ENCODE data around the gene SLC35G6.

Gene SLC35G6

DNA sequence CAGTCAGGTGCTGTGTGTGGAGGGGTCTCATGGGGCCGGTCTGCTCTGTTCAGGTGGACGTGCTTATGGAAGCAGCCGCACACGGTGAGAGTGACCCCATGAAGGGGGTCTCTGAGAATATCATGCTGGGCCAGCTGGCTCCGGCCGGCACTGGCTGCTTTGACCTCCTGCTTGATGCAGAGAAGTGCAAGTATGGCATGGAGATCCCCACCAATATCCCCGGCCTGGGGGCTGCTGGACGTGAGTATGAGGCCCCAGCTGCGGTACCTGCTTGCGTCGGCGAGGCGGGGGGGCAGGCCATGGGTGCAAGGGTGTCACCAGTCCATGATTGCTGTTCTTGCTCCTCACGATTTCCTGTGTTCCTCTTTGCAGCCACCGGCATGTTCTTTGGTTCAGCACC lies 30.9 kb downstream of the SLC35G6 start:
- H3K36me3 ChIP-seq (ENCODE audit: insufficient read depth, low read length) = peaks cover 76% of the 10 kb centered on the region
- no peak overlapping the region for H3K9ac ChIP-seq (ENCODE audit: low read depth, low read length)
- no peaks in the 10 kb centered on the region for H3K9me3 ChIP-seq (ENCODE audit: insufficient read depth, low read length, severe bottlenecking)
- no peak for ATAC-seq (ENCODE audit: insufficient read depth, low read depth)
- TF ChIP-seq EZH2 (IDR thresholded peaks at IDR 0.05; ENCODE audit: borderline replicate concordance, low read depth, low read length, severe bottlenecking) = no peak
- TF ChIP-seq, protein P1, sequence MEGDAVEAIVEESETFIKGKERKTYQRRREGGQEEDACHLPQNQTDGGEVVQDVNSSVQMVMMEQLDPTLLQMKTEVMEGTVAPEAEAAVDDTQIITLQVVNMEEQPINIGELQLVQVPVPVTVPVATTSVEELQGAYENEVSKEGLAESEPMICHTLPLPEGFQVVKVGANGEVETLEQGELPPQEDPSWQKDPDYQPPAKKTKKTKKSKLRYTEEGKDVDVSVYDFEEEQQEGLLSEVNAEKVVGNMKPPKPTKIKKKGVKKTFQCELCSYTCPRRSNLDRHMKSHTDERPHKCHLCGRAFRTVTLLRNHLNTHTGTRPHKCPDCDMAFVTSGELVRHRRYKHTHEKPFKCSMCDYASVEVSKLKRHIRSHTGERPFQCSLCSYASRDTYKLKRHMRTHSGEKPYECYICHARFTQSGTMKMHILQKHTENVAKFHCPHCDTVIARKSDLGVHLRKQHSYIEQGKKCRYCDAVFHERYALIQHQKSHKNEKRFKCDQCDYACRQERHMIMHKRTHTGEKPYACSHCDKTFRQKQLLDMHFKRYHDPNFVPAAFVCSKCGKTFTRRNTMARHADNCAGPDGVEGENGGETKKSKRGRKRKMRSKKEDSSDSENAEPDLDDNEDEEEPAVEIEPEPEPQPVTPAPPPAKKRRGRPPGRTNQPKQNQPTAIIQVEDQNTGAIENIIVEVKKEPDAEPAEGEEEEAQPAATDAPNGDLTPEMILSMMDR (IDR thresholded peaks at IDR 0.05; ENCODE audit: borderline replicate concordance, extremely low read depth, low read length, poor library complexity, severe bottlenecking) = no peak
- no peaks in the 10 kb centered on the region for H3K4me1 ChIP-seq (ENCODE audit: insufficient read depth, low read length)
- no peaks in the 10 kb centered on the region for H3K79me2 ChIP-seq (ENCODE audit: insufficient read depth, low read length)
- H3K27ac ChIP-seq (ENCODE audit: low read length) = no peak overlapping the region
- H3K27me3 ChIP-seq (ENCODE audit: insufficient read depth, low read length, poor library complexity) = no peaks in the 10 kb centered on the region
- H3K4me2 ChIP-seq (ENCODE audit: insufficient read depth, low read length) = no peak overlapping the region
- no peak overlapping the region for H3K4me3 ChIP-seq (ENCODE audit: low read depth in 1 of 2, low read length in 2 of 2)
- no peak for DNase-seq
- no peak overlapping the region for H2AFZ ChIP-seq (ENCODE audit: low read depth, low read length)
- H4K20me1 ChIP-seq (ENCODE audit: insufficient read depth, low read length) = peaks cover 11% of the 10 kb centered on the region; the same call in 1 of the 2 replicates

DNA sequence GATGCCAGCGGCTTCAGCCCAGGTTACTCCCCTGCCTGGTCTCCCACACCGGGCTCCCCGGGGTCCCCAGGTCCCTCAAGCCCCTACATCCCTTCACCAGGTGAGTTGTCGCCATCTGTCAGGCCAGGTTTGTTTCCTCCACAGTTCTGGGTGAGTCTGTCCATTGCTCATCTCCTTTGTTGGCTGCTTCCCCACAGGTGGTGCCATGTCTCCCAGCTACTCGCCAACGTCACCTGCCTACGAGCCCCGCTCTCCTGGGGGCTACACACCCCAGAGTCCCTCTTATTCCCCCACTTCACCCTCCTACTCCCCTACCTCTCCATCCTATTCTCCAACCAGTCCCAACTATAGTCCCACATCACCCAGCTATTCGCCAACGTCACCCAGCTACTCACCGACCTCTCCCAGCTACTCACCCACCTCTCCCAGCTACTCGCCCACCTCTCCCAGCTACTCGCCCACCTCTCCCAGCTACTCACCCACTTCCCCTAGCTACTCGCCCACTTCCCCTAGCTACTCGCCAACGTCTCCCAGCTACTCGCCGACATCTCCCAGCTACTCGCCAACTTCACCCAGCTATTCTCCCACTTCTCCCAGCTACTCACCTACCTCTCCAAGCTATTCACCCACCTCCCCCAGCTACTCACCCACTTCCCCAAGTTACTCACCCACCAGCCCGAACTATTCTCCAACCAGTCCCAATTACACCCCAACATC lies 31.7 kb downstream of the SLC35G6 start:
- Histone ChIP-seq H2AFZ (ENCODE audit: low read depth, low read length) (no peak overlapping the region), H3K36me3 (ENCODE audit: insufficient read depth, low read length) (peaks cover 67% of the 10 kb centered on the region), H3K9me3 (ENCODE audit: insufficient read depth, low read length, severe bottlenecking) (no peaks in the 10 kb centered on the region), H3K79me2 (ENCODE audit: insufficient read depth, low read length) (no peaks in the 10 kb centered on the region), H4K20me1 (ENCODE audit: insufficient read depth, low read length) (peaks cover 11% of the 10 kb centered on the region; the same call in 1 of the 2 replicates), H3K27ac (ENCODE audit: low read length) (no peak overlapping the region), H3K9ac (ENCODE audit: low read depth, low read length) (no peak overlapping the region), H3K4me2 (ENCODE audit: insufficient read depth, low read length) (no peak overlapping the region), H3K4me1 (ENCODE audit: insufficient read depth, low read length) (no peaks in the 10 kb centered on the region), H3K27me3 (ENCODE audit: insufficient read depth, low read length, poor library complexity) (no peaks in the 10 kb centered on the region), H3K4me3 (ENCODE audit: low read depth in 1 of 2, low read length in 2 of 2) (no peak overlapping the region)
- DNase-seq = no peak
- no peak for ATAC-seq (ENCODE audit: insufficient read depth, low read depth)
- TF ChIP-seq, protein P1 (IDR thresholded peaks at IDR 0.05; ENCODE audit: borderline replicate concordance, extremely low read depth, low read length, poor library complexity, severe bottlenecking) = no peak
- no peak for TF ChIP-seq EZH2 (IDR thresholded peaks at IDR 0.05; ENCODE audit: borderline replicate concordance, low read depth, low read length, severe bottlenecking)

DNA sequence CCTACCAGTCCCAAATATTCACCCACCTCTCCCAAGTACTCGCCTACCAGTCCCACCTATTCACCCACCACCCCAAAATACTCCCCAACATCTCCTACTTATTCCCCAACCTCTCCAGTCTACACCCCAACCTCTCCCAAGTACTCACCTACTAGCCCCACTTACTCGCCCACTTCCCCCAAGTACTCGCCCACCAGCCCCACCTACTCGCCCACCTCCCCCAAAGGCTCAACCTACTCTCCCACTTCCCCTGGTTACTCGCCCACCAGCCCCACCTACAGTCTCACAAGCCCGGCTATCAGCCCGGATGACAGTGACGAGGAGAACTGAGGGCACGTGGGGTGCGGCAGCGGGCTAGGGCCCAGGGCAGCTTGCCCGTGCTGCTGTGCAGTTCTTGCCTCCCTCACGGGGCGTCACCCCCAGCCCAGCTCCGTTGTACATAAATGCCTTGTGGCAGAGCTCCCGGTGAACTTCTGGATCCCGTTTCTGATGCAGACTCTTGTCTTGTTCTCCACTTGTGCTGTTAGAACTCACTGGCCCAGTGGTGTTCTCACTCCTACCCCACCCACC lies 32.7 kb downstream of the SLC35G6 start:
- Histone ChIP-seq H3K4me2 (ENCODE audit: insufficient read depth, low read length) (no peak overlapping the region), H3K27ac (ENCODE audit: low read length) (no peak overlapping the region), H3K4me3 (ENCODE audit: low read depth in 1 of 2, low read length in 2 of 2) (no peak overlapping the region), H2AFZ (ENCODE audit: low read depth, low read length) (no peak overlapping the region), H3K27me3 (ENCODE audit: insufficient read depth, low read length, poor library complexity) (no peaks in the 10 kb centered on the region), H3K9ac (ENCODE audit: low read depth, low read length) (no peak overlapping the region), H3K79me2 (ENCODE audit: insufficient read depth, low read length) (no peaks in the 10 kb centered on the region), H3K4me1 (ENCODE audit: insufficient read depth, low read length) (no peaks in the 10 kb centered on the region), H3K36me3 (ENCODE audit: insufficient read depth, low read length) (peaks cover 57% of the 10 kb centered on the region), H4K20me1 (ENCODE audit: insufficient read depth, low read length) (peaks cover 11% of the 10 kb centered on the region; the same call in 1 of the 2 replicates), H3K9me3 (ENCODE audit: insufficient read depth, low read length, severe bottlenecking) (no peaks in the 10 kb centered on the region)
- TF ChIP-seq EZH2 (IDR thresholded peaks at IDR 0.05; ENCODE audit: borderline replicate concordance, low read depth, low read length, severe bottlenecking) = no peak
- TF ChIP-seq, protein P1 (IDR thresholded peaks at IDR 0.05; ENCODE audit: borderline replicate concordance, extremely low read depth, low read length, poor library complexity, severe bottlenecking) = no peak
- ATAC-seq (ENCODE audit: insufficient read depth, low read depth) (no peak; the same call in 2 of the 3 replicates), DNase-seq (no peak)
